Fibroblast of lung (primary cell): Measurements from ENCODE around the gene ATXN1. TPM values are rescaled to one million over a fixed set of nuclear protein-coding genes. Genes with fewer than 3 reads are reported as not detected.

ENCODE experiments used
- DNase-seq, 2 donors: peaks; one replicate each; pipeline versions ENCODE4 v3.0.0 to v3.0.0-alpha.2; 2010; ENCODE audit warnings: low read depth in 2 of 2
- H2AFZ ChIP-seq: 2 replicates; pipeline ENCODE4 v1.5.1; 2012; ENCODE audit warnings: low read length, control low read depth, inconsistent platforms
- H3K27ac ChIP-seq: 2 replicates; pipeline ENCODE4 v1.5.1; 2011; ENCODE audit warnings: low read length, control low read depth; ENCODE audit not compliant: insufficient read depth
- H3K27me3 ChIP-seq: 2 replicates; pipeline ENCODE4 v1.5.1; 2011; ENCODE audit warnings: mild to moderate bottlenecking, low read length; ENCODE audit not compliant: control insufficient read depth, insufficient read depth
- H3K36me3 ChIP-seq: 2 replicates; pipeline ENCODE4 v1.5.1; 2011; ENCODE audit warnings: low read length; ENCODE audit not compliant: control insufficient read depth, insufficient read depth
- H3K4me1 ChIP-seq: 2 replicates; pipeline ENCODE4 v1.5.1; 2011; ENCODE audit warnings: low read length; ENCODE audit not compliant: control insufficient read depth, insufficient read depth; ENCODE audit errors: extremely low read depth
- H3K4me2 ChIP-seq: 2 replicates; pipeline ENCODE4 v1.5.1; 2011; ENCODE audit warnings: low read length, control low read depth; ENCODE audit not compliant: insufficient read depth; ENCODE audit errors: extremely low read depth
- H3K4me3 ChIP-seq, 4 experiments: fragments of 200-600 bp in 1 of 4; sonication (generic) in 1 of 4; replicated peaks in 1 of 4; 2 replicates each; pipeline ENCODE4 v1.5.1; 2011 to 2016; ENCODE audit warnings: low read length in 4 of 4, low read depth in 3 of 4, mild to moderate bottlenecking in 3 of 4, control low read depth in 2 of 4, inconsistent platforms in 1 of 4, mixed read lengths in 1 of 4; ENCODE audit not compliant: insufficient read depth in 1 of 4; ENCODE audit errors: control extremely low read depth in 1 of 4
- H3K79me2 ChIP-seq: 2 replicates; pipeline ENCODE4 v1.5.1; 2012; ENCODE audit warnings: mild to moderate bottlenecking, low read length, inconsistent platforms; ENCODE audit not compliant: control insufficient read depth, insufficient read depth
- H3K9ac ChIP-seq: 2 replicates; pipeline ENCODE4 v1.5.1; 2011; ENCODE audit warnings: mild to moderate bottlenecking, low read length, control low read depth; ENCODE audit not compliant: insufficient read depth
- H3K9me3 ChIP-seq: 2 replicates; pipeline ENCODE4 v1.5.1; 2012; ENCODE audit warnings: low read depth, low read length; ENCODE audit not compliant: control insufficient read depth, insufficient read depth
- H4K20me1 ChIP-seq: 2 replicates; pipeline ENCODE4 v1.5.1; 2011; ENCODE audit warnings: low read length; ENCODE audit not compliant: control insufficient read depth, insufficient read depth; ENCODE audit errors: extremely low read depth
- CTCF ChIP-seq, 2 donors: IDR thresholded peaks in 1 of 2; conservative IDR thresholded peaks in 1 of 2; 1 replicate in 1 of 2; 2 replicates in 1 of 2; pipeline ENCODE4 v1.5.1; 2011 to 2012; ENCODE audit warnings: low read length in 2 of 2, control low read depth in 1 of 2, inconsistent platforms in 1 of 2, low read depth in 1 of 2, mild to moderate bottlenecking in 1 of 2
- EZH2 ChIP-seq: IDR thresholded peaks from 2 replicates; pipeline ENCODE4 v1.5.1; 2012; ENCODE audit warnings: low read length, control low read depth, mild to moderate bottlenecking; ENCODE audit errors: missing control alignments
- polyA plus RNA-seq, 2 donors: library from polyadenylated mRNA; depleted of rRNA in 1 of 2; stranded (reverse) in 1 of 2; unstranded in 1 of 2; fragments of >200 nt; gene quantifications; 2 replicates each; pipeline ENCODE4 v1.2.1, GENCODE V29; 2011 to 2012; ENCODE audit warnings: missing spikeins in 1 of 2
- total RNA-seq: library from RNA; depleted of rRNA; stranded (reverse); fragments of >200 nt; gene quantifications from 2 replicates; pipeline ENCODE4 v1.2.1, GENCODE V29; 2014

The ATXN1 gene
- total and polyA plus RNA-seq, 2 donors (not counting 1 experiment from before 2014, with no cell fraction given), result 15.8 to 40.5 TPM

DNA sequence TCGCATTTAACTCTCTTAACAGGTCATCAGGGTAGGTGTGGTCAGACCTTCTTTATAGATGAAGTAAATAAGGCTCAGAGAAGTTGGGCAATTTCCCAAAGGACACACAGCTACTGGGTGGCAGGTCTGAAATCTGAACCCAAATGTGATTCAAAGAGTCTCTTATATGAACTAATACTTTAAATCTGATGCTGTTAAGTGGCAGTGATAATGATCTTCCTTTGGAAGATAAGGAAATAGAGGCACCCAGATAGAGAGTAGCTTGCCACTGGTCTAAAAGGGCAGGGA, 285.8 kb downstream of the ATXN1 start:
- Histone ChIP-seq H3K4me1 (peaks cover 2% of the 10 kb centered on the region), H3K36me3 (no peaks in the 10 kb centered on the region), H3K4me3 (no peak overlapping the region), H2AFZ (no peak overlapping the region), H3K79me2 (no peaks in the 10 kb centered on the region), H3K9me3 (no peaks in the 10 kb centered on the region), H3K27ac (no peak overlapping the region), H3K9ac (no peak overlapping the region), H4K20me1 (no peaks in the 10 kb centered on the region), H3K4me2 (no peak overlapping the region), H3K27me3 (no peaks in the 10 kb centered on the region)
- TF ChIP-seq CTCF (conservative IDR thresholded peaks at IDR 0.05 in 1 of 2, IDR thresholded peaks at IDR 0.05 in 1 of 2; ENCODE audit: low read depth in 1 of 2, low read length in 2 of 2), result no peak
- TF ChIP-seq EZH2, result no peak
- no peak for DNase-seq

GRCh38 chr6:16474772-16475493, 286.3 kb downstream of the ATXN1 start:
- H3K79me2 ChIP-seq, result no peaks in the 10 kb centered on the region
- no peak overlapping the region for H3K27ac ChIP-seq
- no peak overlapping the region for H3K4me2 ChIP-seq
- H3K9ac ChIP-seq, result no peak overlapping the region
- no peaks in the 10 kb centered on the region for H4K20me1 ChIP-seq
- no peaks in the 10 kb centered on the region for H3K36me3 ChIP-seq
- no peaks in the 10 kb centered on the region for H3K9me3 ChIP-seq
- no peak overlapping the region for H2AFZ ChIP-seq
- DNase-seq, result no peak
- no peaks in the 10 kb centered on the region for H3K27me3 ChIP-seq
- peaks cover 2% of the 10 kb centered on the region for H3K4me1 ChIP-seq
- H3K4me3 ChIP-seq, result no peak overlapping the region
- no peak for TF ChIP-seq EZH2
- TF ChIP-seq CTCF (conservative IDR thresholded peaks at IDR 0.05 in 1 of 2, IDR thresholded peaks at IDR 0.05 in 1 of 2; ENCODE audit: low read depth in 1 of 2, low read length in 2 of 2), result no peak

DNA sequence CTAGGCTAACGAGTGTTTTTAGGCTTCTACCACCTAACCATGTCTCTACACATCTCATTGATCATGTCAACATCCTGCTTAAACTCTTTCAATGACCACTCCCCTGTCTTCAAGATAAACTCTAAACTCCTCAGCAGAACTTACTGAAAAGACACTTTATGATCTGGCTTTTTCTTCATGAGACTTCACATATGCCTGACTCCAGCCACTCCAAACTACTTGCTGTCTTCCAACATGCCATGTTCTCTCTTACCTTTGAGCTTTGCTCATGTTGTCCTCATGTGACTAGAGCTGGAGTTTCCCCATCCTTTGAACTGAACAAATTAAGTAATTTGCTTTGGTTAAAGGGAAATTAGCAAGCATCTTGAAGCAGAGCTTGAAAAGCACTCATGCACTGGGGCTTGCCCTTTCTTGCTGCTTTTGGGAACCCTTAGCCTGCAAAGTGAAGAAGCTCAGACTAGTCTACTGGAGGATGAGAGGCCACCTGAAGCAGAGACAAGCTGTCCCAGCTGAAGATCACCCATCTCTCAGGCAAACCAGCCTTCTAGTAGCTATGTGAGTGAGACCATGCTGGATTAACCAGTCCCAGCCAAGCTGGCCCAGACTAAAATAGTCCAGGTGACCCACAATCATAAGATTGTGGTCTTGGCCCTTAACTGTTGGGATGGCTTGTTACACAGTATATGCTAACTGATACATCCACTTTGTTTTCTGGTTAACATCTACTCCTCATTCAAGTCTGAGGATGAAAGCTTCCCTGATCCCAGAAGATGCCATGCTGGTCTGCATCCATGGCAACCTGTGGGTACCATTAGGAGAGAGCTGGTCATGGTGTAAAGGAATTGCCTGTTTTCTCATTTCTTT, 287.1 kb downstream of the ATXN1 start:
- Histone ChIP-seq H3K4me2 (no peak overlapping the region), H3K27ac (no peak overlapping the region), H2AFZ (no peak overlapping the region), H3K36me3 (no peaks in the 10 kb centered on the region), H3K79me2 (no peaks in the 10 kb centered on the region), H4K20me1 (no peaks in the 10 kb centered on the region), H3K4me3 (no peak overlapping the region), H3K27me3 (no peaks in the 10 kb centered on the region), H3K4me1 (peaks cover 2% of the 10 kb centered on the region), H3K9ac (no peak overlapping the region), H3K9me3 (no peaks in the 10 kb centered on the region)
- DNase-seq, result no peak
- no peak for TF ChIP-seq EZH2
- no peak for TF ChIP-seq CTCF (conservative IDR thresholded peaks at IDR 0.05 in 1 of 2, IDR thresholded peaks at IDR 0.05 in 1 of 2; ENCODE audit: low read depth in 1 of 2, low read length in 2 of 2)
